HG03196 (cell line): Measurements from ENCODE around the gene NMNAT2.
"Not testable (repeated sequence)": the region's sequence is repeated elsewhere in the genome, so short reads cannot be mapped to it uniquely, and the experiment has no call there.

ENCODE experiments used
- ATAC-seq: cut with Tn5 transposase; IDR thresholded peaks from one replicate; pipeline ENCODE4 v1.9.1; 2021; ENCODE audit not compliant: unreplicated experiment

NMNAT2 gene

DNA sequence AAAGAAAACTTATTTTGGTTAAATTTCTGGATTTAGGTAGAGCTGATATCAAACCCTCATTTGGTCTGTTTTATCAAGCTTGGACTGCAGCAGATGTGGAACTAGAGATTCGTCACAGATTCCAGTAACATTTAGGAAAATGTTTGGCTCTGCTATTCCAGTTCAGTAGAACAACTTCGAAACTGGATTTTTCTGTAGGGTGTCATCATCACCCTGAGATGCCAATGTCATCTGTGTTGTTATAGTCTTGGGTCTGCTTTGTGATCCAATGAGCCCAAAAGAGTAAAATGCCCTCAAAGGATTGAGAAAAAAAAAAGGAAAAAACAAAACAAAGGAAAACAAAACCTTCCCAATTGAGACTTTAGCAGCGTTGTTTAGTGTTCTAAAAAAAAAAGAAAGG lies 176.7 kb downstream of the NMNAT2 start:
- ATAC-seq: no peak

DNA sequence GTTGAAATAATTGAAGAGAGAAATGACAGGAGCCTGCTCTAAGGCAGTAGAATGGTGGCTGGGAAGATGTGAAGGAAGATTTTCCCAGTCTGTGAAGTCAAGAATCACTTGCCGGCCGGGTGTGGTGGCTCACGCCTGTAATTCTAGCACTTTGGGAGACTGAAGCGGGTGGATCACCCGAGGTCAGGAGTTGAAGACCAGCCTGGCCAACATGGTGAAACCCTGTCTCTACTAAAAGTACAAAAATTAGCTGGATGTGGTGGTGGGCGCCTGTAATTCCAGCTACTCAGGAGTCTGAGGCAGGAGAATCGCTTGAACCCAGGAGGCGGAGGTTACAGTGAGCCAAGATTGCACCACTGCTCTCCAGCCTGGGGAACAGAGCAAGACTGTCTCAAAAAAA lies 177.3 kb downstream of the NMNAT2 start:
- not testable (repeated sequence) for ATAC-seq

DNA sequence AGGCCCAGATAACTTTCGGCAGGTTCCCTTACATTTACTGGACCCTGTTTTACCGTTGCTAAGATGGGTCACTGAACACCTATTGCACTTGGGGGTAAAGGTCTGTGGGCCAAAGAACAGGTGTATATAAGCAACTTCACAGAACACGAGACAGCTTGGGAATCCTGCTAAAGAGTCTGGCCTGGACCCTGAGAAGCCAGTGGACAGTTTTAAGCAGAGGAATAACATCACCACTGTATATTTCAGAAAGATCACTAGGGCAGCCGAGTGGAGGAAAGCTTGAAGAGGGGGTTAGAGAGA lies 177.7 kb downstream of the NMNAT2 start:
- ATAC-seq: no peak

DNA sequence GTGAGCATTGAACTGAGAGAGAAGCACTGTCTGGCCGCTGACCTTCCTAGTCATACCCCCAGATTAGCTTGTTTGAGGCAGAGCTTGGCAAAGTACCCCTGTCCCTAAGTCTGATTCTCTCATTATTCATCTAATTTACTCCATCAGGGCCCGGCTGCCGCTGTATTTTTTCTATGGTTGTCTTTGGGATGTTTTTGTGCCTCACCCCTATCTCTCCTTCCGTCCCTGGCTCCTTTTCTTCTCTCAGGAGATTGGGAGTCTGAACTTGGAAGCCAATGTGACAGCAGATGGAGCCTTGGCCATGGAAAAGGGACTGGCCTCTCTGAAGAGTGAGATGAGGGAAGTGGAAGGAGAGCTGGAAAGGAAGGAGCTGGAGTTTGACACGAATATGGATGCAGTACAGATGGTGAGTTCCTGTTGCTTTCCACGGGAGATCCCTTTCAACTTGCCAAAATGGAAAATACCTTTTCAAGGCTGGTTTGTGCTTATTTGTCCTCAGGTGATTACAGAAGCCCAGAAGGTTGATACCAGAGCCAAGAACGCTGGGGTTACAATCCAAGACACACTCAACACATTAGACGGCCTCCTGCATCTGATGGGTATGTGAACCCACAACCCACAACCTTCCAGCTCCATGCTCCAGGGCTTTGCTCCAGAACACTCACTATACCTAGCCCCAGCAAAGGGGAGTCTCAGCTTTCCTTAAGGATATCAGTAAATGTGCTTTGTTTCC lies 178.2 kb downstream of the NMNAT2 start:
- ATAC-seq: no peak

DNA sequence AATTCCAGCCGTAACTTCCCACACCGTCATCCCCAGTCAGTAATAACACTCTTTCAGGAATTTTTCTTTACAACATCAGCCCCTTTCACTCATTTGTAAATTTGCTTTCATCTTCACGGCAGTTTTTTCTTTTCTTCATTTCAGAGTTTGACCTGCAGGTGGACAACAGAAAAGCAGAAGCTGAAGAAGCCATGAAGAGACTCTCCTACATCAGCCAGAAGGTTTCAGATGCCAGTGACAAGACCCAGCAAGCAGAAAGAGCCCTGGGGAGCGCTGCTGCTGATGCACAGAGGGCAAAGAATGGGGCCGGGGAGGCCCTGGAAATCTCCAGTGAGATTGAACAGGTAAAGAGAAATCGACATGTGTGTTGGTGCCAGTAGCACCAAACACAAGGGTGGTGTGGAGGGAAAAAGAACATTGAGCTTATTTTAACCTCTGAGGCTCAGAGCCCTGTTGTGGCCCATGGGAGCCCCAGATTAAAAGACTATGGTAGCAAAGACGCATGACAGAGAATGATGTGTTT lies 178.9 kb downstream of the NMNAT2 start:
- no peak for ATAC-seq

DNA sequence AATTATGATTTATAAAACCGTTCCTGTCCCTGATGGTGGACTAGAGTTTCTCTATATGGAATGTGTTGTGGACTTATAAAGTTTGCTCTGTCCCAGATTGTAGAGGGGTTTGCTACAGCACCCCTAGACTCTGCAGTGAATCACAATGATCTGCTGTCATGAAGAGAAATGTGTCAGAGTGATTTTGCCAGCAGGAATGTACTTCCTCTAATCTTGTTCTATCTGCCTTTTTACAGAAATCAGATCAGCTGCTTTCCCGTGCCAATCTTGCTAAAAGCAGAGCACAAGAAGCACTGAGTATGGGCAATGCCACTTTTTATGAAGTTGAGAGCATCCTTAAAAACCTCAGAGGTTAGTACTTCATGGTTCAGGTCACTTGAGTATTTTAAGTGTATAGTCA lies 180.1 kb downstream of the NMNAT2 start:
- no peak for ATAC-seq

DNA sequence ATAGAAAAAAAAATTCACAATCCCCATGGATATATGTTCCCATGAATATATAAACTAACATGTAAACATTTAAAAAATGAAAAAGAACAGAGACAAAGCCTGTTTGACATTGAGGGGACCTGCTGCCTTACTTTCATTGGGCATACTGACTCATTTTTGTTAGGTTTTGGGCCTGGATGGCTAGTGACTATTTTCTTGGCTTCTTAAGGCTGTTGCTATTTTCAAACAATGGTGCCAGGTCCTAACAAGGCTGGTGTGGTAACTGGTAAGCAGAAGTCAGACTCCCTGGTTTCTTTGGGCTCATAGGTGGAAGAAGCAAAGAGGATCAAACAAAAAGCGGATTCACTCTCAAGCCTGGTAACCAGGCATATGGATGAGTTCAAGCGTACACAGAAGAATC lies 181.1 kb downstream of the NMNAT2 start:
- ATAC-seq: no peak

DNA sequence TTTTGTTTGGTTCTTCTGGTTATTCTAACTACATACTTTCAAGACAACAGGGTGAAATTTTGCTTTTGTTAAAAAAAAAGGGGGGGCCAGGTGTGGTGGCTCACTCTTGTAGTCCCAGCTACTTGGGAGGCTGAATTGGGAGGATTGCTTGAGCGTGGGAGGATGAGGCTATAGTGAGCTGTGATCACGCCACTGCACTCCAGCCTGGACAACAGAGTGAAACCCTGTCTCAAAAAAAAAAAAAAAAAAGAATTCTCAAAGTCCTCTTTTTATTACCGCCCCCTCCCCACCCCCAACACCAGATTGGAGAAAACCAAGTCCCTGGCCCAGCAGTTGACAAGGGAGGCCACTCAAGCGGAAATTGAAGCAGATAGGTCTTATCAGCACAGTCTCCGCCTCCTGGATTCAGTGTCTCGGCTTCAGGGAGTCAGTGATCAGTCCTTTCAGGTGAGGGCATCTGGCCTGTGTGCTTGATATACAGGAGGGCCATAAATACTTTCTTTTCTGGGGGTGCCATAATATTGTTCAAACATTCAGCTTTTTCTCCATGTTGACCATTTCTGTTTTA lies 181.9 kb downstream of the NMNAT2 start:
- no peak for ATAC-seq

DNA sequence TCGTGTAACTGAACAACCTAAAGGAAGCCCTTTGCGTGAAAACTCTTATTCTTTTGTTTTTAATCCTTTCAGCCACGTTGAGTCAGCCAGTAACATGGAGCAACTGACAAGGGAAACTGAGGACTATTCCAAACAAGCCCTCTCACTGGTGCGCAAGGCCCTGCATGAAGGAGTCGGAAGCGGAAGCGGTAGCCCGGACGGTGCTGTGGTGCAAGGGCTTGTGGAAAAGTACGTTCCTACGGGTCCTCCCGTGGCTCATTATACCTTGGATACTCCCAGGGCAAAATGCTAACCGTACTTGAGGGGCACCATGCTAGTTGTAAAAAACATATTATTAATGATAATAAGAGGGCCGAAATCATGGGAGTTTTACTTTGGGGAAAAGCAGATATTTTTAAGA lies 182.7 kb downstream of the NMNAT2 start:
- ATAC-seq: no peak

DNA sequence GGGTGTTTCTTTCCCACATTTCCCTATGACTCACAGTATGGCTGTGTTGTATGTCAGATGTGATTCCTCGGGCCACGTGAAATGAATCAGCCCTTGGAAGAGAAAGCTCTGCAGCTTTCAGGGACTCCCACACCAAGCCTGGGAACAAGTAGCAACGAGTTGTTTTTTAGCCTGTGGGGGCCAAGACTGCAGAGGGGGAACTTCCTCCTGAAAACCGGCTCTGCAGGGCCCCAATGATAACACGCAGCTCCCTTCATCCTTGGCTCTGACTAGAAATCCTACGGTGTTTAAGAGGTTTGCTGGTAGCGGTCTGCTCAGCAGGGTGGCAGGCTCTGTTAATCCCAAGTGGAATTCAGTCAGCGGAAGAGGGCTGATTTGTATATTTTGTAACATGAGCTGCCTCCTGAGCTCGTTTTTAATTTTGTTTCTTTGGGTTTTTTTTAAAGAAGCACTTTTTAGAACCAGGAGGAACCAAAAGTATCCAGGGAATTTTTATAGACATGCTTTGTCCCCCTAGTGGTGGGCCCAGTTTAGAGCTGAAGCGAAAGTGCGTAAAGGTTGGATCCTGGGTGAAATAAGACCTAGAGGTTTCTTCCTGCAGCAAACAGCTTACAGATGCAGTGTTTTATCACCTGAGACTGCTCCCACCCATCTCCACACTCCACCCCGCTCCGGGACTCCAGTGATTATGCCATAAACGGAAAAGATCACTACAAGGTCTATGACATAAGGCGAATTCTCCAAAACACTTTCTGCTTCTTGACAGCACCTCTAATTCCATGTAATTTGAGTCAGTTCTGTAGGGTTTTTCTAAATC lies 183.3 kb downstream of the NMNAT2 start:
- no peak for ATAC-seq

DNA sequence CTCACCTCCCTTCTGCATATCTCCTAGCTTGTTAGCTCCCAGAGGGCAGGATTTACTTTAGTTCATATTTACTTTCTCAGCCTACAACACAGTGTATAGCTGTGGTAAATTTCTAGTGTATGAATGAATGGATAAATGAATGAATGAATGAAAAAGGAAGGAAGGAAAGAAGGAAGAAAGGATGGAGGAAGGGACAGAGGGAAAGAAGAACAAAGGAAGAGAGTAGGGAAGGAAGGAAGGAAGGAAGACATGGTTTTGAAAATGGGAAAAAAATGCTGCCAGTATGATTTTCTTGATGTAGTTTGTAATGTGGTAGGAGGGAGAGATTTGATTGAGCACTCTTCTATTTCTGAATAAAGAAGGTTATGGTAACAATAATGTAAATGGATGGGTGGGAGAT lies 185.1 kb downstream of the NMNAT2 start:
- ATAC-seq: no peak

DNA sequence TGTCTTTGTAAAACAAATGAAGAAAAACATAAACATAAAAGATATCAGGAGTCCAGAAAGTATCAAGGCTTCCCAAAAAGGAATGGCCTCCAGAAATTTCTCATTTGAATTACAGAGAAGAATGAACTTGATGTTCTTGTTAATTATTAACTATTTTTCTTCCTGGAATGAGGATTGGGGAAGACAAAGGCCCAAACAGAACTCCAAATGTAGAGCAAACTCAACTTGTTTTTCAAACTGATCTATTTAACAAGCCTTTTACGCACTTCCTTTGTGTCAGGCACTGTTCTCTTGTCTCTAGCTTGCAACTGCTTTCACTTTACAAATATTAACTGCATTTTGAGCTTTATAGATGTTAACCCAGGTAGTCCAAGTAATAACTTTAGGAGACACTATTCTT lies 186.6 kb downstream of the NMNAT2 start:
- ATAC-seq: no peak

DNA sequence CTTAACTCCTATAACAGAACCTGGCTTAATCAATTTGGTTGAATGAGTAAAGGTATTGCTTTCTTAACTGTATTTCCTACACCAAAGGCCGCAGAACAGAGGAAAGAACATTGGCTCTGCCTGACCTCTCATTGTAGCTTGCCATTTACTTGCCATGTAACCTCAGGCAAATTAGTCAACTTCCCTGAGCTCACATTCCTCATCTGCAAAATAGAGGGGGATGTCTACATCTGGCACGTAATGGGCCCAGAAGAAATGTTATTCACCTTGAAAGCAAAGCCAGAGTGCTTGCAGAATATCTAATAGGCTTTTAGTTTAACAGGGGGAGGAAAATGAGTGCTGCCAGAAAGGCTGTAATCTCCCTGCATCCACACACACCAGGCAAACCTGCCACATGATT lies 187.8 kb downstream of the NMNAT2 start:
- ATAC-seq: no peak

DNA sequence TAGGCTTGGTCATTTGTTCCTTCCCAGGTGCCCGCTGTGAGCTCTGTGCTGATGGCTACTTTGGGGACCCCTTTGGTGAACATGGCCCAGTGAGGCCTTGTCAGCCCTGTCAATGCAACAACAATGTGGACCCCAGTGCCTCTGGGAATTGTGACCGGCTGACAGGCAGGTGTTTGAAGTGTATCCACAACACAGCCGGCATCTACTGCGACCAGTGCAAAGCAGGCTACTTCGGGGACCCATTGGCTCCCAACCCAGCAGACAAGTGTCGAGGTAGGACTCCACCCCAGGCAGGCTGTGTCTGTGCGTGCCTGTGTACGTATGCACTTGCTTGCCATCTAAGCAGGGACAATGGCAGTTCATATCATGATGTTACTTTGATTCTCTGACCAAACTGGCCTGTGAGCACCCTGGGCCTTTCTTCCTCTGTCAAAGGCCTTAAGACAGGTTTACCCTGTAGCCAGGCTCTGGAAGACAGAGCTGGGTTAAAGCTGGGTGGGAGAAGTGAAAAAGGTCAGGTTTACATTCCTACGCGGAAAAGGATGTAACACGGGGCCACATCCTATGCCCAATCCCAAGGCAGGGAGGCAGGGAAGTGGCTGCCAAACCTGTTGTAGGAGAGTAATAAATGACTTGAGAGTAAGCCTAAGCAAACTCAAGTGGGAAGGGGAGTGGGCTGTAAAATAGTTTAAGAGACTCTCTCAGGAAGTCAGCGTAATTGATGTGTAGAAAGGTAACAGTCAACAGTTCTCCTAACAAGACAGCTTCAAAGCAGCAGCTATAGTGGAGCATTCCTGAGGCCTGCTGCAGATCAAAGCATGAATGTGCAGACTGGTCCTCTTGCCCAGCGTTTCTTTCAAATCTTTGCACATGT lies 189.6 kb downstream of the NMNAT2 start:
- no peak for ATAC-seq

DNA sequence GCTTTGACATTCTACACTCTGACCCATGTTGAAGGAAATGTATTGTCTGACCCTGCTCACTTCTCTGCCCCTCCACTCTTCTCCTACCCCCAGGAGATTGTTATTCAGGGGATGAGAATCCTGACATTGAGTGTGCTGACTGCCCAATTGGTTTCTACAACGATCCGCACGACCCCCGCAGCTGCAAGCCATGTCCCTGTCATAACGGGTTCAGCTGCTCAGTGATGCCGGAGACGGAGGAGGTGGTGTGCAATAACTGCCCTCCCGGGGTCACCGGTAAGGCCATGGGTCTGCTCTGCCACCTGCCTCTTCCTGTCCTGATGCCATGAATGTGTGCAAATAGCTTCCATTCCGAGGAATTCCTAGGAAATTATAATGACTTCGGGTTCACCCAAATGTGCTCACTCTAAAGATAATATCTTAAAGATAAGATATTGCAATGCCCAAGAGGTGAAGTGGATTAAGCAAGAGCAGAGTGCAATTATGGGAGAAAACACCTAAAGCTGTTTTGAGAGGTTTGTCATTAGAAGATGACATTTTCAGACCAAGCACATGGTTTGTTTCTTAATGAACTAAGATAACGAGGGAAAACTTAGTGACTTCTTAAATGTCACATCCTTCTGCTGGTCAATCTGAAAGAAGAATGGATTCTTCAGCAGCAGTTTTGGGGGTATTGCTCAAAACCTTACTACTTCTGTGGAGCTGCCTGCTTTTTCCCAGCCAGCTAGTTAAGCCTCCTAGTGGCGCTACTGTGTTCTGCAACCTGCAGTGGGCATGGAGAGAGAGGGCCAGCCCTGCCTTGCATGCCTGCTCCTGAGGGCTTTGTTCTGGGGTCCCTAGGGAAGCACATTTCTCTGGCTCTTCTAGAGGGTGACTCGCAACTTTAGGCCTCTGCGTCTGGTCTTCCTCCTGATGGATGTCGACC lies 190.5 kb downstream of the NMNAT2 start:
- peak; percentile 51 for ATAC-seq

DNA sequence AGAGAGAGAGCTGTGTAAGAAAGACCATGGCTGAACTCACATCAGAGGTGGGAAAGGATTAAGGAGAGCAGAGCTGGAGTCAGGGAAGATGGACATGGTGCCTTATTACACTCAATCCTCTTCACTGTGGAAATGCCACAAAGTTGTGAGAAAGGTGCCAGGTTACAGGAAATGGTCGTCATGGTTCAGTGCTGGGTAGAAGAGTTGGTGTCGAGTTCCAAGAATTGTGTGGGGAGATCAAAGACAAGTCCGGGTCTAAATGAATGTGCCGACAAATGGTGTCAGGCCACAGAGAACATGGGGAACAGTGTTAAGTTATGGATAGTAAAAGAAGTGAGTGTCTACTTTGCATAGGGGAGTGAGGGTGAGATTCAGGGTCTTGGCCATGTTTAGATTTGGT lies 191.2 kb downstream of the NMNAT2 start:
- ATAC-seq: no peak

DNA sequence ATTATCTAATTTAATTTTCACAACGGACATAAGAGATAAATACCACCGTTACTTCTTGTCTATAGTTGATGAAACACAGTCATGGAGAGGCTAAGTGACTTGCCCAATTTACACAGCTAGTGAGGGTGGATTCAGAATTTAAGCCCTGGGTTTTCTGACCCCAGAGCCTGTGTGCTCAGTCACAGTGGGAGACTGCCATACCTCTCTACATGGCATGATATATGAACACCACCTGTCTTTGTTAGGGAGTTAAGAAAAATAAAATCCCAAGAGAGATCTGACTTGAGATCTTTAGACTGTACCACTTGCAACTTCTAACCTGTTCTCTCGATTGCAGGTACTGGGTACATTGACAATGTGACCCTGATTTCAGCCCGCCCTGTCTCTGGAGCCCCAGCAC lies 191.8 kb downstream of the NMNAT2 start:
- ATAC-seq: no peak

DNA sequence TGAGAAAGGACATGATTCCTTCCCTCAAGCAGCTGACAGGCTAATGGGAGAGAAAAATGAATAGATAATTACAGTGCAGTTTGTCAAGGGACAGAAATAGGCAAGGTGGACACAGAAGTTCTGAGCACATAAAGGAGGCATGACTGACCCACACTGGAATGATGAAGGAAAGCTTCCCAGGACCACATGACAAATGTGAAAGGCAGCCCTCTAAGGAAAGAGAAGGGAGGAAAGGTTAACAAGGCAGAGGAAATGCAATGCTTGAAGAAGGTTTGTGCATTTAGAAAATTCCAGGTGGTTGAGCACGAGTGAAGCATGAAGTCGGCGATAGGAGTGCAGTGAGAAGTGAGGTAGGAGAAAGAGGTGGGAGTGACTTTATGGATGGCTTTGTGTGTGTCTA lies 194.7 kb downstream of the NMNAT2 start:
- ATAC-seq: no peak

DNA sequence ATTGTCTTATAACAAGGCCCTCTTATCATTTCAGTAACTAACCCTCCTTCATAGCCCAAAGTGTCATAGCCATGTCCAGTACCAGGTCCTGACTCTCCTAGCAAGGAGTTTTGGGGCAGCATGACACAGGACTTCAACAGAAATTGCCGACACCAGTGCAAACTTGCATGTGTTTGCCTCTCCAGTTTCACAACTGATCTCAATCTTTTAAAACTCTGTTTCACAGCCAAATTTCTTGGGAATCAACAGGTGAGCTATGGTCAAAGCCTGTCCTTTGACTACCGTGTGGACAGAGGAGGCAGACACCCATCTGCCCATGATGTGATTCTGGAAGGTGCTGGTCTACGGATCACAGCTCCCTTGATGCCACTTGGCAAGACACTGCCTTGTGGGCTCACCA lies 195.3 kb downstream of the NMNAT2 start:
- no peak for ATAC-seq

DNA sequence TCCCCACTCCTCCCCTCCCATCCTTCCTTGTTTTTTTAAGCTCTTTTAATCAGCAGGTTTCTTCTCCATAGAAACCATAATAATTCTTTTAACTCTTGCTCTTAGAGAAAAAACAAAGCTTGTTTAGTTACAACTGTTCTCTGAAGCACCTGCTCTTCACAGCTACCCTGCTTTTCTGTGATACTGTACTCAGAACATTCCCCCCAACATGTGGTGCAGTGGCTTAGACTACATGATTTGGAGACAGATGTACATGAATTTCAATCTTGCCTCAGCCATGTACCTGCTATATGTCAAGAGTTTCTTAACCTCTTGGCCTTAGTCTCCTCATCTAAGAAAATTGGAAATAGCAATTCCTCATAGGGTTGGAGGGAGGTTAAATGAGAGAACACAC lies 198.6 kb downstream of the NMNAT2 start:
- ATAC-seq: no peak
